ENCODE data around the gene KLHL12. TPM values are rescaled to one million over a fixed set of nuclear protein-coding genes. Genes with fewer than 3 reads are reported as not detected.

Gene KLHL12
- total and polyA plus RNA-seq, 2 of the 8 experiments (the other 6 are each of a cell fraction or from before 2014, with no cell fraction given) = 27.2 to 33.3 TPM

- TF ChIP-seq TAF1 (IDR thresholded peaks at IDR 0.05; ENCODE audit: low read depth, low read length) (peak; percentile 89), POLR2AphosphoS5 (IDR thresholded peaks at IDR 0.05; ENCODE audit: low read depth, low read length) (peak; percentile 74), RNF2 (IDR thresholded peaks at IDR 0.05; ENCODE audit: borderline replicate concordance, low read depth, low read length, missing control alignments, poor library complexity, severe bottlenecking) (no peak), TCF12 (IDR thresholded peaks at IDR 0.05; ENCODE audit: low read depth, low read length) (no peak), JUND (IDR thresholded peaks at IDR 0.05; ENCODE audit: low read length) (0 out of 2 replicates have a peak, but pooled peaks have one; percentile 35), ATF3 (IDR thresholded peaks at IDR 0.05; ENCODE audit: insufficient read depth, low read depth, low read length) (no peak), POLR2A (IDR thresholded peaks at IDR 0.05; ENCODE audit: control extremely low read depth in 1 of 2, low read depth in 2 of 2, low read length in 2 of 2) (peak; percentile 51 to 96), CREB1 (IDR thresholded peaks at IDR 0.05) (peak; percentile 80), SP4 (IDR thresholded peaks at IDR 0.05; ENCODE audit: low read length) (no peak), SAP30 (IDR thresholded peaks at IDR 0.05; ENCODE audit: insufficient read depth, insufficient replicate concordance, low read length) (peak; percentile 21), TBP (IDR thresholded peaks at IDR 0.05; ENCODE audit: low read depth, low read length) (peak; percentile 85), KDM4A (IDR thresholded peaks at IDR 0.05; ENCODE audit: low read depth, low read length, severe bottlenecking) (no peak), ASH2L (IDR thresholded peaks at IDR 0.05; ENCODE audit: low read length) (peak; percentile 44), YY1 (IDR thresholded peaks at IDR 0.05; ENCODE audit: low read depth, low read length) (no peak), EGR1 (IDR thresholded peaks at IDR 0.05; ENCODE audit: borderline replicate concordance, low read depth, low read length) (peak; percentile 91), HDAC2 (IDR thresholded peaks at IDR 0.05; ENCODE audit: borderline replicate concordance in 1 of 2, low read depth in 2 of 2, low read length in 2 of 2) (no peak), SIN3A (conservative IDR thresholded peaks at IDR 0.05 in 1 of 2, IDR thresholded peaks at IDR 0.05 in 1 of 2; ENCODE audit: low read depth in 1 of 2, low read length in 2 of 2) (0 out of 4 replicates have a peak, but pooled peaks of 1 of the 2 experiments have one; percentile 29), TEAD4 (IDR thresholded peaks at IDR 0.05; ENCODE audit: low read depth, low read length) (no peak)
- TF ChIP-seq, protein P1, sequence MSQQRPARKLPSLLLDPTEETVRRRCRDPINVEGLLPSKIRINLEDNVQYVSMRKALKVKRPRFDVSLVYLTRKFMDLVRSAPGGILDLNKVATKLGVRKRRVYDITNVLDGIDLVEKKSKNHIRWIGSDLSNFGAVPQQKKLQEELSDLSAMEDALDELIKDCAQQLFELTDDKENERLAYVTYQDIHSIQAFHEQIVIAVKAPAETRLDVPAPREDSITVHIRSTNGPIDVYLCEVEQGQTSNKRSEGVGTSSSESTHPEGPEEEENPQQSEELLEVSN (IDR thresholded peaks at IDR 0.05) = no peak; the same call in 1 of the 2 replicates
Measured at GRCh38 chr1:202860744-202861419, 66.2 kb downstream of the KLHL12 start (continued).
